Natural killer cell (primary cell): Measurements from ENCODE around the gene PTPRO. TPM values are rescaled to one million over a fixed set of nuclear protein-coding genes. Genes with fewer than 3 reads are reported as not detected.

Source experiments
- ATAC-seq, 3 donors: fragments of 150-1000 bp in 2 of 3; fragments of 200-7000 bp in 1 of 3; cut with Tn5 transposase; 1 replicate in 1 of 3; 2 replicates in 2 of 3; pipeline ENCODE4 v1.10.0; 2021; ENCODE audit warnings: mild to moderate bottlenecking in 2 of 3, moderate library complexity in 2 of 3
- DNase-seq, 2 donors: peaks; one replicate each; pipeline versions ENCODE4 v3.0.0 to v3.0.0-alpha.2; 2013 to 2021; ENCODE audit warnings: mixed read lengths in 1 of 2
- H3K27ac ChIP-seq: one replicate; pipeline ENCODE4 v1.5.1; 2013; ENCODE audit warnings: mild to moderate bottlenecking, low read length
- H3K27me3 ChIP-seq: one replicate; pipeline ENCODE4 v1.6.1; 2013; ENCODE audit warnings: low read length; ENCODE audit not compliant: control insufficient read depth, insufficient read depth
- H3K36me3 ChIP-seq: one replicate; pipeline ENCODE4 v1.6.1; 2013; ENCODE audit warnings: low read length; ENCODE audit not compliant: control insufficient read depth, insufficient read depth
- H3K4me1 ChIP-seq: one replicate; pipeline ENCODE4 v1.6.1; 2013; ENCODE audit warnings: low read length; ENCODE audit not compliant: control insufficient read depth, insufficient read depth
- H3K4me3 ChIP-seq: one replicate; pipeline ENCODE4 v1.5.1; 2013; ENCODE audit warnings: low read length
- H3K9me3 ChIP-seq: one replicate; pipeline ENCODE4 v1.6.1; 2013; ENCODE audit warnings: low read length; ENCODE audit not compliant: control insufficient read depth, insufficient read depth
- H3K27ac Mint-ChIP-seq, 2 donors: one replicate each; pipeline ENCODE4 v1.8.0; 2022; ENCODE audit warnings: mild to moderate bottlenecking in 2 of 2, mixed read lengths in 2 of 2, moderate library complexity in 1 of 2
- H3K27me3 Mint-ChIP-seq, 2 donors: one replicate each; pipeline ENCODE4 v1.8.0; 2022; ENCODE audit warnings: low read depth in 2 of 2, mixed read lengths in 2 of 2
- H3K36me3 Mint-ChIP-seq: one replicate; pipeline ENCODE4 v1.8.0; 2022; ENCODE audit warnings: mixed read lengths
- H3K4me1 Mint-ChIP-seq, 2 donors: one replicate each; pipeline ENCODE4 v1.8.0; 2022; ENCODE audit warnings: mixed read lengths in 2 of 2
- H3K4me3 Mint-ChIP-seq: one replicate; pipeline ENCODE4 v1.8.0; 2022; ENCODE audit warnings: mild to moderate bottlenecking, moderate library complexity, mixed read lengths
- H3K9me3 Mint-ChIP-seq, 2 donors: one replicate each; pipeline ENCODE4 v1.8.0; 2022; ENCODE audit warnings: mixed read lengths in 2 of 2
- WGBS: methylation state at CpG from one replicate; pipeline ENCODE4 v1.1.7; 2013; ENCODE audit warnings: missing lambda C conversion rate; ENCODE audit not compliant: insufficient coverage; 5-methylcytosine and 5-hydroxymethylcytosine counted together
- intact Hi-C: fragments of 100-400 bp; cut with micrococcal nuclease; formaldehyde crosslinking; loops from one replicate; pipeline ENCODE4 v1.14.2; 2022
- total RNA-seq, 4 donors: library from RNA; stranded (reverse); fragments of 120-200 nt in 1 of 4; gene quantifications; one replicate each; pipeline versions ENCODE4 v1.2.3 to v1.2.4, GENCODE V29; 2013 to 2022
- TF ChIP-seq, protein P1 (sequence below): fragments of 200-600 bp; IDR thresholded peaks from one replicate; pipeline ENCODE4 v1.8.0; 2022; ENCODE audit warnings: antibody characterized with exemption

PTPRO gene
- total RNA-seq, 3 donors from 2014 or later (not counting 1 experiment from before 2014, with no cell fraction given), result 0.29 to 1.2 (median 0.53) TPM

DNA sequence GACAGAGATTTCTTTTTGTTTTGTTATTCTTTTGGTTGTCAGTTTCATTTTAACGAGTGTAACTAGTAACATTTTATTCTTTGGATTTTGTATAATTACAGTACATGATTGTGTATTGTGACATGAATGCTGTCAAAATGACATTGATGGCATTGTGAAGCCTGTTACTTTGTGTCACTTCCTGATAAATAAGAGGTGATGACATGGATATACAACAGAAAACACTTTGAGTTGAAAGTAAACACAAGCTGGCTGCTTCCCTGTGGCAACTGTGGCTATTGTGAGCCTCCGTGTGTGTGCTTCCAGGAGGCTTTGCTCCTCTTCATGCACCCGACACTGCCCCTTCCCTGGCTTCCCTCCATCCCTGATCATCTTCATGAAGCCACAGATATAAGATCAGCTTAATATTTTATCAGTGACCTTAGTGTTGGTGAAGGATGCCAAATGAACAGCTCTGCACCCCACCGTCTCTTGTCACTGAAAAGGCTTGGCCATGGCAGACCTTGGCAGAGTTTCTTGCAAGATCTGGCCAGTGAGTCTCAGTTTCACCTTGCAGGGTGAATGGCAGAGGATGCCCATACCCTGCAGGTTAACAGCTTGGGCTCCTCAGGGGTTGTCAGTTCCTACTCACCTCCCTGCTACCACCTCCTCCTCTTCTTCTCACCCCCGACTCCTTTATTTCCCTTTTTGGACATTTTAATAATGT, 275.0 kb downstream of the PTPRO start:
- intact Hi-C loops, result no loop called here
- Mint-ChIP-seq H3K27me3 (peaks cover 11 to 15% of the 10 kb centered on the region in 2 donors), H3K36me3 (no peaks in the 10 kb centered on the region), H3K9me3 (no peaks in the 10 kb centered on the region), H3K4me1 (no peaks in the 10 kb centered on the region), H3K4me3 (no peak overlapping the region), H3K27ac (no peak overlapping the region)
- ATAC-seq (no peak), DNase-seq (no peak)
- Histone ChIP-seq H3K9me3 (no peaks in the 10 kb centered on the region), H3K36me3 (no peaks in the 10 kb centered on the region), H3K27ac (no peak overlapping the region), H3K27me3 (no peaks in the 10 kb centered on the region), H3K4me3 (no peak overlapping the region), H3K4me1 (no peaks in the 10 kb centered on the region)
- TF ChIP-seq, protein P1, sequence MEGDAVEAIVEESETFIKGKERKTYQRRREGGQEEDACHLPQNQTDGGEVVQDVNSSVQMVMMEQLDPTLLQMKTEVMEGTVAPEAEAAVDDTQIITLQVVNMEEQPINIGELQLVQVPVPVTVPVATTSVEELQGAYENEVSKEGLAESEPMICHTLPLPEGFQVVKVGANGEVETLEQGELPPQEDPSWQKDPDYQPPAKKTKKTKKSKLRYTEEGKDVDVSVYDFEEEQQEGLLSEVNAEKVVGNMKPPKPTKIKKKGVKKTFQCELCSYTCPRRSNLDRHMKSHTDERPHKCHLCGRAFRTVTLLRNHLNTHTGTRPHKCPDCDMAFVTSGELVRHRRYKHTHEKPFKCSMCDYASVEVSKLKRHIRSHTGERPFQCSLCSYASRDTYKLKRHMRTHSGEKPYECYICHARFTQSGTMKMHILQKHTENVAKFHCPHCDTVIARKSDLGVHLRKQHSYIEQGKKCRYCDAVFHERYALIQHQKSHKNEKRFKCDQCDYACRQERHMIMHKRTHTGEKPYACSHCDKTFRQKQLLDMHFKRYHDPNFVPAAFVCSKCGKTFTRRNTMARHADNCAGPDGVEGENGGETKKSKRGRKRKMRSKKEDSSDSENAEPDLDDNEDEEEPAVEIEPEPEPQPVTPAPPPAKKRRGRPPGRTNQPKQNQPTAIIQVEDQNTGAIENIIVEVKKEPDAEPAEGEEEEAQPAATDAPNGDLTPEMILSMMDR, result no peak
- WGBS, result 70% methylated on average over 5 of the region's 5 CpGs

DNA sequence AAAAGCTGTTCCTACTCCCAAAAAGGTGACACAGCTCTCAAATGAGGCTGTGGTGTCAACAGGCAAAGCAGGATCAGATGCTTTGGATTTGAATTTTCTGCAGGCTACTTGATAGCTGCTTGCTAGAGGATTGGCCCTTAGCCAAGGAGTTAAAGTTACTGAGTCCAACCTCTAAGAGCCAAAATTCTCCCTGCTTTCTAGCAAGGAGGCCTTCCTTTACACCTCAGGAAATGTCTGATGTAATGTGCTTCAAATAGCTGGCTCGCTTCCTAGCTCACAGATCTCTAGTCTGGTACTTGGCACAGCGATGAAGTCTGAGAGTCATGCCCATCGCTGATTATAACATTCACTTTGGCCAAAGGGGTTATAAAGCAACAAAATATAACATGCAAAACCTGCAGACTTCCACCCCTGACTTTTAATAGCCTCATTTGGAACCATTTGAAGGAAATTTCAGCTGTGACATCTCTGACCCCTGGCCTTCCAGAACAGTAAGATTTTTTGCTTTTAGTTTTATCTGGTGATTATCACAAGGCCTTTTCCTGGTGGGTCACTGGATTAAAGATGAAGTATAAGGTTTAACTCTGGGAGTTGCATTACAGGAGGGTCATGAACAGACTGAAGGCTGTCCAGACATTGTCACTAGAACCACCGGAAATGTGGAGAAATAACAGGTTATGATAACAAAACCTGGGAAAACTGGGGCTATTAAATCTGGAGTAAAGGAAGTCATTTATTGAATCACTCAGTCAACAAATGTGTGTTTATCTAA, 277.1 kb downstream of the PTPRO start:
- intact Hi-C loops, result no loop called here
- Histone ChIP-seq H3K9me3 (no peaks in the 10 kb centered on the region), H3K27me3 (no peaks in the 10 kb centered on the region), H3K4me1 (no peaks in the 10 kb centered on the region), H3K27ac (no peak overlapping the region), H3K4me3 (no peak overlapping the region), H3K36me3 (no peaks in the 10 kb centered on the region)
- Mint-ChIP-seq H3K36me3 (no peaks in the 10 kb centered on the region), H3K4me1 (no peaks in the 10 kb centered on the region), H3K9me3 (no peaks in the 10 kb centered on the region), H3K27ac (no peak overlapping the region), H3K27me3 (peaks cover 8 to 14% of the 10 kb centered on the region in 2 donors), H3K4me3 (no peak overlapping the region)
- TF ChIP-seq, protein P1, result no peak
- 66% methylated on average over 4 of the region's 4 CpGs for WGBS
- no peak for ATAC-seq
- DNase-seq, result no peak

DNA sequence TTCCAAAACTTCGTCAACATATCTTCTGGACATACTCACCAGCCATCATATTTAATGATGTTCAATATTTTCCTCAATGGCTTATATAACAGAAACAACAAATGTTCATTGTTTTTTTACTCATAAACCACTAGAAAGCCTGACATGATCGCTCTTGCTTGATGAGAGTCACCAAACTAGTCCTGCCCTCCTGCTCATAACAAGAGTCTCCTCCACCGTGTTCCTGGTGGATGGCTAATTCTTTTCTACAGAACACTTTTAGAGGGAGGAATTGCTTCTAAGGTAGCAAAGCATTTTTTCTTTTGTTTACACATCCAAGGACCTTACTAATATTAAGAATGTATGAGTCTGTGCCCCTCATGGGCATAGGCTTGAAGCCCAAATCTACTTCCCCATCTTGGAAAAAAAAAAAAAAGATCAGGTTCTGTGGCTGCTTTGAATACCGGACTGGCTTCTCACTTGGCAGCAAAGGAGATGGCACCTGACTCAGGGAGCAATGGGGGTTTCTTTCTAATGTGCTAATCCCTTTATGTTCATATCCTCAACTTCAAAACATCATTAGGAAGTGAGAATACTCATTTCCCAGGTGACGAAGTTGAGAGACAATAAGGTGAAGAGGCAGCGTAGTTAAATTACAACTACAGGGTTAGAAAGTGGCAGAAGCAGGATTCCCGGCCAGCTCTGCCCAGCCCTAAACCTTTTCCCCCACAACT, 278.1 kb downstream of the PTPRO start:
- 95% methylated on average over 2 of the region's 7 CpGs for WGBS
- H3K27ac Mint-ChIP-seq, result no peak overlapping the region

More for the DNA sequence above, 278.1 kb downstream of the PTPRO start:
- intact Hi-C loops, result no loop called here
- no peaks in the 10 kb centered on the region for H3K27me3 ChIP-seq
- Mint-ChIP-seq H3K4me3 (no peak overlapping the region), H3K27me3 (peaks cover 8 to 13% of the 10 kb centered on the region in 2 donors), H3K9me3 (no peaks in the 10 kb centered on the region), H3K4me1 (no peaks in the 10 kb centered on the region), H3K36me3 (no peaks in the 10 kb centered on the region)
- ATAC-seq (no peak), DNase-seq (no peak)
- TF ChIP-seq, protein P1, result no peak
- H3K4me3 ChIP-seq, result no peak overlapping the region
- H3K4me1 ChIP-seq, result no peaks in the 10 kb centered on the region
- no peaks in the 10 kb centered on the region for H3K9me3 ChIP-seq
- no peak overlapping the region for H3K27ac ChIP-seq
- H3K36me3 ChIP-seq, result no peaks in the 10 kb centered on the region
